ENCODE measurements around the gene HLA-DQA1.

DNA sequence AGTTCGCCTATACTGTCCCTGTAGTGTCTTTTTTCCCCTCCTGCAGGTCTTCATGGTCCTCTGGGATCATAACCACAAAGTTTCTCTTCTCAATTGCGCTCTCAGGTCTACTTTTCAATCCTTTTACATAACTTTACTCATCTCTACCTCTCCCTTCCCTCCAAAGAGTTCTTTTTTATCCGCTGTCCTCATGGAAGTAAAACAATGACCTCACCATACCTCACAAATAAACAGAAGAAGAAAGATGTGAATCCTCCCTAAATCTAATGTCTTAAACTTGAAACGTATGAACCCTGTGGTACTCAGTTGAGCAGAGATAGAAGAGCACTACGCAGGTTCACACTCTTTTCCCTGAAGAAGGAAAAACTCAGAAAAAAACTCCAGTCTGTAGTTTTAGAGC is 12.1 kb upstream of the HLA-DQA1 start:
- TF ChIP-seq GATA3 (IDR thresholded peaks at IDR 0.05; ENCODE audit: low read depth, low read length), result no peak
- no peak for TF ChIP-seq GATA2 (IDR thresholded peaks at IDR 0.05; ENCODE audit: low read depth, low read length)
